ENCODE data around the gene OR51B2.
"Not testable (repeated sequence)": the region's sequence is repeated elsewhere in the genome, so short reads cannot be mapped to it uniquely, and the experiment has no call there.

OR51B2 gene

DNA sequence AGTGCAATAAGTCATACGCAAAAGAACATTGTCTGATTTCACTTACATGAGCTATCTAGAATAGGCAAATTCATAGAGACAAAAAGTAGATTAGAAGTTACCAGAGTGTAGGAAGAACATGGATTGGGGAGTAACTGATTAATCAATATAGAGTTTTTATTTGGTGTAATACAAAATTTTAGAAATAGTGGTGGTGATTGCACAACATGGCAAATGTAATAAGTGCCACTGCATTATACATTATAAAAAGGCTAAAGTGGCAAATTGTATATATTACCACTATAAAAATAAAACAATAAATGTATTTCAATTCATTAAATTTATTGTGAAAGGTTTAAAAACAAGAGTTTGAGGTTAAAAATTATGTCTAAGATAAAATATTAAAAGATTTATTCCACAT, 13.7 kb downstream of the OR51B2 start:
- DNase-seq (ENCODE audit: low read depth), result no peak

DNA sequence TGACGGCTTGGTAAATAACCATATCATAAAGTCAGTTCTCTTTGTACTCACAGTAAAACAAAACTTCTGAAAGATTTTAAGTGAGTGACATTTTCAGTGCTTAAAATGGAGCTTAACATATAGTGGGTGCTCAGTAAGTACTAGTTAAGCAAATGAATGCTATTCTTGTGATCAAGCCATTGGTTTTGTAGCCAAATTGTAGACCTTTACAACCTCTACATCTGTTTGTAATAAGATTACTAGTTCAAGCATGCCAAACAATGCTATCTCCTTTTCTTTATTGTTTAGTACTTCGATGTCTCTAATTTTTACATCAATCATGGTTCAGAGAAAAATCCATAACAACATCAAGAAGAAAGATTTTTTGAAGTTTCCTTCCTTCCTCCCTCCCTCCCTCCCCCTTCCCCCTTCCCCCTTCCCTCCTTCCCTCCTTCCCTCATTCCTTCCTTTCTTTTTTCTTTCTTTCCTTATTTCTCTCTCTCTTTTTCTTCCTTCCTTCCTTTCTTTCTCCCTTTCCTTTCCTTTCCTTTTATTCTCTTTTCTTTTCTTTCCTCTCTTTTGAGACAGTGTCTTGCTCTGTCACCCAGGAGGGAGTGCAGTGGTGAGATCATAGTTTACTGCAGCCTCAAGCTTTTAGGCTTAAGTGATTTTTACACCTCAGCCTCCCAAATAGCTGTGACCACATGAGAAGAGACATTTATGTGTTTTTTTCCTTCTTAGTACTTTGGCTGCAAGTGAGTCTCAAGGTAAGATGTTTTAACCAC, 16.7 kb downstream of the OR51B2 start:
- no peak for DNase-seq (ENCODE audit: low read depth)

DNA sequence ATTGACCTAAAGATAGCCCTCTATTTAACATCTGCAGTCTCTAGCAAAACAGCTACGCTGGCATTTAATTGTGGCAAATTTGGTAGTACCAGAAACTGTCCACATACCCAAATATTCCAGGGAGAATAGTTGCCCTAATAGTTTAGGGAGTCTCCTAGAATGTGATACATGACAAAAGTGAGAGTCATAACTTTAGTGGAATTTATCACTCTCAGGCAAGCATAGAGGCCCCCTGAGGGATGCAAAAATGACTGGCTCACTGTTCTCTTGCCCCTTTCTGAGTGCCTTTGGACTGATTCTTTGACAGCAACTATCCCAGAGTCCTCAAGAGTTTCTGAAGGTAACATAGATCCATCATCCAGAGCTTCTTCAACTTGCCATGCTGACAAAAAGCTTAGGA, 20.1 kb downstream of the OR51B2 start:
- no peak for DNase-seq (ENCODE audit: low read depth)

DNA sequence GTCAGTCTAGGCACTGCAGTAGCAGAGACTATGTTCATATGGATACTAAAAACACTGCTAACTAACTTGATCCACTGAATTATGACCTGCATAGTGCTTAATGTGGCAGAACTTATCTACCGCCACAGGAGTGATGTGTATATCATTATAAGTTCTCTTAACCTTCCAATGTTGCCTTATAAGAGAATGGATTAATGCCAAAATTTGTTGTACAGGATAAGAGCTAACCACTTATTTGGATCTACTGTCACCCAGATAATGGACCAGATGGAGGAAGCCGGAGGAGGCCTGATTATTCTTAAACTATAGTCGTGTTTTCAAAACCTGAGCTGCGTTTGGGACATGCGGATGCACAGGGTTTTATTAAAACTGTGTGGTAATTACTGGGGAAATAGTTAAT, 20.5 kb downstream of the OR51B2 start:
- no peak for DNase-seq (ENCODE audit: low read depth)

DNA sequence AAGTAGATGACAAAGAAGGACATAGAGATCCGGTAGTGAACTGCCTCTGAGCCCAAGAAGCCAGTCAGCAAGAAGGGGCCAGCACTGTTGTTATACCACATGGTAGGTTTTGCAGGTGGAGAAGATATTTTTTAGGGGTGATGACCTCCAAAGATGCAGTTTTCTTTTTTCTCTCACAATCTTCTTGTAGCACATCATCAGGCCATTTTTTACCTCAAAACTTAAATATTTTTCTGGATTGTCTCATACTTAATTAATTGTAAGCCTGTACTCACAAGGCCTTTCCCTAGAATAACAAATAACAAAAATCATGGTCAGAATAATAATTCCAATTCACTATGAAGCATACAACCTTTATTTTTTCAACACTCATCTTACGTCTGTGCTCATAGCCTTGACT, 22.3 kb downstream of the OR51B2 start, which contains the start of gene OR51B4:
OR51B4 (minus strand) TSS at position 101 of the 400 bp plus-strand sequence; CDS start at position 101, 0 bp downstream.
- DNase-seq (ENCODE audit: low read depth), result no peak

DNA sequence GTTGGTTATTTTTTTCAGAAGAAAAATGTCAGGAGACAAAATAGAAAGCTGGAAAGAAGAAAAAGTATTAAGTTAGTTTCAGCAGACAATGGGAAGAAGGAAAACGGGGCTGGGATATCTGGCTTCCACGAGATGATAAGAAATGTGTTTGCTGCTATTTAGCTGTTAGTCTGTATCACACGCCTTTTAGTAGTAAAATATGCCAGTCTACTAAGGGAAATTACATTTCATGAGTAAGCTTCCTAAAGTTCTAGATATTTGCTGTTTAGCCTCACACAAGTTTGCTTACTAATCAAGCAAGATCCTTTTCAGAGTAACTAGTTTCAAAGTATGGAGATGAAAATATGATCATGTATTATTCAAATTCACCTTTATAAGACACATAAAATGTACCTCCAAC, 23.8 kb downstream of the OR51B2 start:
- DNase-seq (ENCODE audit: low read depth), result no peak

DNA sequence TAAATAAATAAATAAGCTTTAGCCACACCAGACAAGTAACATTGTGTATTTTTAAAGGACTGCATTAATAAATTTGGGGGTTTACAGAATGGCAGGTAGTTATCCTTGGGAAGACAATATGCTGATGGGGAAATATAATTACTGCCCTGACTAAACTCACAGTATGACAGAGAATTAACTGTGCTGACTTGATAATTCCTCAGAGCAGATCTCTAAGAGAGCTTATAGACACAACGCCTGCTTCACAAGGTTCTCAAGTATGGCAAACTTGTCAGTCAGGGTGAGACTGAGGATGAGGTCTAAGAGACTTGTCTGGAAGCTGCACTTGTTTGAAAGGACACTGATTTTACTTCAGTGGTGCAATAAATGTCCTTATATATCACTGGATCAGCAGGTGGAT, 25.6 kb downstream of the OR51B2 start:
- no peak for DNase-seq (ENCODE audit: low read depth)

DNA sequence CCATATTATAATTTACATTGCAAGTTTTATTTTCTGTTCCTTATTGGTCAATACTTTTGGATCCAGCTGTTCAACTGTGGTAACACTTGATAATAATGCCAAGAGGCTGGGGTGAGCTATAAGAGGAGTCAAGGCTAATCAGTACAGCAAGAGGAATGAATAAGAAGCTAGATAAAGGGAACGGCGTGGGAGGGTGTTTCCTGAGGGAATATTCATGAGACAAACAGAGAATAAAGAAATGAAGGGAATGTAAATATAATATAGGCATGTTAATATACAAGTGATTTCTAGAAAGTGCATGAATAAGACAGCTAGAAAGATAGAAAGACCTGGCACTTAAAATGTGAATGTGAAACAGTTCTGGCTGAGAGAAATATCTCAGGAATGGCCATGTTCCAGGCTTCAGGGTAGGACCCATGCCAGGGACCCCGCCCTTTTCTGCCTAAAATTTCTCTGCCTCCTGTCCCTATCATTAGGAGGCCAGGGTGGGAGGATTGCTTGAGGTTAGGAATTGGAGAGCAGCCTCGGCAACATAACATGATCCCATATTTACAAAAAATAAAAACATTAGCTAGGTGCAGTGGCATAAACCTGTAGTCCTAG, 26.3 kb downstream of the OR51B2 start:
- DNase-seq (ENCODE audit: low read depth), result no peak

DNA sequence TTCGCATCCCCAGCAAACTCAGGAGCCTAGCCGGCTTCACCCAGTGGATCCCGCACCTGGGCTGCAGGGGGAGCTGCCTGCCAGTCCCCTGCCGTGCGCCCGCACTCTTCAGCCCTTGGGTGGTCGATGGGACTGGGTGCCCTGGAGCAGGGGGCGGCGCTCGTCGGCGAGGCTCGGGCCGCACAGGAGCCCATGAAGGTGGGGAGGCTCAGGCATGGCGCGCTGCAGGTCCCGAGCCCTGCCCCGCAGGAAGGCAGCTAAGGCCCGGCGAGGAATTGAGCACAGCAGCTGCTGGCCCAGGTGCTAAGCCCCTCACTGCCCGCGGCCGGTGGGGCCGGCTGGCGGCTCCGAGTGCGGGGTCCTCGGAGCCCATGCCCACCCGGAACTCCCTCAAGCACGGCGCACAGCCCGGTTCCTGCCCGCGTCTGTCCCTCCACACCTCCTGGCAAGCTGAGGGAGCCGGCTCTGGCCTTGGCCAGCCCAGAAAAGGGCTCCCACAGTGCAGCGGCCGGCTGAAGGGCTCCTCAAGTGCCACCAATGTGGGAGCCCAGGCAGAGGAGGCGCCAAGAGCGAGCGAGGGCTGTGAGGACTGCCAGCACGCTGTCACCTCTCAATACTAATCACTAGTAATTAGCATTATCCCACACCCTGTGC, 29.6 kb downstream of the OR51B2 start:
- DNase-seq (ENCODE audit: low read depth), result not testable (repeated sequence)

DNA sequence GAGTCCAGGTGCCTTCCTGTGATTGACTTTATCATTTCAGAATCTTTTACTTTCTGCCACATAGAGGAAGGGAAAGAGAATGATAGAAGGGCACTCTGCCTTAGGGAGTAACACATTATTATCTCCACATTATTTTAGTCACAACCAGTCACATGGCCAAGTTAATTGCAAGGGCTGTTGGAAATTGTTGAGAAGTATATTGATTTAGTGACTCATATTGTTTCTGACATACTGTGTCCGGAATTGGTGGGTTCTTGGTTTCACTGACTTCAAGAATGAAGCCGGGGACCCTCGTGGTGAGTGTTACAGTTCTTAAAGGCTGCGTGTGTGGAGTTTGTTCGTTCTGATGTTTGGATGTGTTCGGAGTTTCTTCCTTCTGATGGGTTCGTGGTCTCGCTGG, 31.1 kb downstream of the OR51B2 start:
- no peak for DNase-seq (ENCODE audit: low read depth)

DNA sequence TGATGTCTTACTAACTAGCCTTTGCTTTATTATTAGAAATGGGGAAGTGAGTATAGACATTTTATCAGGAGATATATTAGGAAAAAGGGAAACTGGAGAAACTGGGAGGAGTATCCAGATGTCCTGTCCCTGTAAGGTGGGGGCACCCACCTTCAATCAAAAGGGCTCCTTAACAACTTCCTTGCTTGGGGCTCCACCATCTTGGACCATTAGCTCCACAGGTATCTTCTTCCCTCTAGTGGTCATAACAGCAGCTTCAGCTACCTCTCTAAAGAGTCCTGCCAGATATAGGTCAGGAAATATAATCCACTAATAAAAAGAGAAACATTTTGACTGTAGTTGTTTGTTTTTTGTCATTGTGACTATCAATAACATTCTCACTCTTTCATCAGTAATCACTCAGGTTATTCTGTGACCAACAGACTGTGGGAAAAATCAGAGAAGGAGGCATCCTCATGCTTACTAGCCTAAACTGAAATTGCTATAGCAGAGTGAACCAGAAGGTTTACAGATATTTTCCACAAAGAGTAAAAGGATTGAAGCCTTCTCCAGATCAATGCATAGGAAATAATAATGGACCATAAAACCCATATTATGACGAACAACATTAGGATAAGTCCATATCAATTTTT, 32.8 kb downstream of the OR51B2 start:
- DNase-seq (ENCODE audit: low read depth), result no peak

DNA sequence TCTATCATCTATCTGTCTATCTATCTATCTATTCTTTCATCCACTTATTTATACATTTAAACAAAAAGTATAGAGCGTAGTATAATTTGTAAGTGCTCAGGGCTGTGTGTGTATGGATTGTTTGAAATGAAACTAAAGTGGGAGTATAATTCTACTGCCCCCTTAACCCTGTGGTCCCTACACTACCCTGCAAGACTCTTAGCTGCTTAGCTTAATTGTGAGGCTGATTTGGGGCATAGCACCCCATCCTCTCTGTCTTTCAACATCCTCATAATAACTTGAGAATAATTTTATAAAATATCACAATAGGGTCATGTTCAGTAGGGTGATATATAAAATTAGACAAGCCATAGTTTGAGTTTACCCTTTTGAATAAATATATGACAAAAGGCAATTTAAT, 34.0 kb downstream of the OR51B2 start:
- DNase-seq (ENCODE audit: low read depth), result no peak

DNA sequence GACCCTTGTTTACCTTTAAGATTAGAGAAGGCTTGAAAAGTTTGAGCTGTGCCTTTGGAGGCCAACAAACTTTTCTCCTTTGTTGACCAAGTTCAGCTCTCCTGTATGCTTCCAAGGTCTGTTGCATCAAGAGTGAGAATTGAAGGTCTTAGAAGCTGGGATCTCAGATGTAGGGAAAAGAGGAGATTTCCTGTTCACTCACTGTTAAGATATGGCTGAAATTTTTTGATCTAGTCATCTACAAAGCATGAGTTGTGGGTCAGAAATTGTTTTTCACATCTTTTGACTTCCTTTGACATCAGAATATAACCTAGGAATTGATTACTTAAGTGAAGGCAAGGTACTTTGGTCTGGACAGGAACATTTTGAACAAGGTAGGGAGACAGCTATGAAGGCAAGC, 34.4 kb downstream of the OR51B2 start:
- no peak for DNase-seq (ENCODE audit: low read depth)

DNA sequence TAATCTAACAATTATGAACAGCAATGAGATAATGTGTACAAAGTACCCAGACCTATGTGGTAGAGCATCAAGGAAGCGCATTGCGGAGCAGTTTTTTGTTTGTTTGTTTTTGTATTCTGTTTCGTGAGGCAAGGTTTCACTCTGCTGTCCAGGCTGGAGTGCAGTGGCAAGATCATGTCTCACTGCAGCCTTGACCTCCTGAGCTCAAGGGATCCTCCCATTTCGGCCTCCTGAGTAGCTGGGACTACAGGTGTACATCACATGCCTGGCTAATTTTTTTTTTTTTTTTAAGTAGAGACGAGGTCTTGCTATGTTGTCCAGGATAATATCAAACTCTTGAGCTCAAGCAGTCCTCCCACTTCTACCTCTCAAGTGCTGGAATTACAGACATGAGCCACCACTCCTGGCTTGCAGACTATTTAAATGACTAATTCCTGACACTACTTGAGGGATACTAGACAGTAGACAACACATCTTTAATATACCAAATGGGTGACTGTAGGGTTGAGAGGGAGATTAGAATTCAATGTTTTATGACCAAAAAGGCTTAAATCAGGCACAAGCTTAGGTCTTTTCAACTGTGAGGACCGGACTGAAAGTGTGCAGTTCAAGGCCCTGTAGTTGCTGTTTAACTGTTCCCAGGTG, 35.1 kb downstream of the OR51B2 start:
- DNase-seq (ENCODE audit: low read depth), result no peak

DNA sequence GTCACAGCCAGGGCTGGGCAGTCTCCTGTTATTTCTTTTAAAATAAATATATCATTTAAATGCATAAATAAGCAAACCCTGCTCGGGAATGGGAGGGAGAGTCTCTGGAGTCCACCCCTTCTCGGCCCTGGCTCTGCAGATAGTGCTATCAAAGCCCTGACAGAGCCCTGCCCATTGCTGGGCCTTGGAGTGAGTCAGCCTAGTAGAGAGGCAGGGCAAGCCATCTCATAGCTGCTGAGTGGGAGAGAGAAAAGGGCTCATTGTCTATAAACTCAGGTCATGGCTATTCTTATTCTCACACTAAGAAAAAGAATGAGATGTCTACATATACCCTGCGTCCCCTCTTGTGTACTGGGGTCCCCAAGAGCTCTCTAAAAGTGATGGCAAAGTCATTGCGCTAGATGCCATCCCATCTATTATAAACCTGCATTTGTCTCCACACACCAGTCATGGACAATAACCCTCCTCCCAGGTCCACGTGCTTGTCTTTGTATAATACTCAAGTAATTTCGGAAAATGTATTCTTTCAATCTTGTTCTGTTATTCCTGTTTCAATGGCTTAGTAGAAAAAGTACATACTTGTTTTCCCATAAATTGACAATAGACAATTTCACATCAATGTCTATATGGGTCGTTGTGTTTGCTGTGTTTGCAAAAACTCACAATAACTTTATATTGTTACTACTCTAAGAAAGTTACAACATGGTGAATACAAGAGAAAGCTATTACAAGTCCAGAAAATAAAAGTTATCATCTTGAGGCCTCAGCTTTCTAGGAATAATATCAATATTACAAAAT, 35.8 kb downstream of the OR51B2 start:
- no peak for DNase-seq (ENCODE audit: low read depth)

DNA sequence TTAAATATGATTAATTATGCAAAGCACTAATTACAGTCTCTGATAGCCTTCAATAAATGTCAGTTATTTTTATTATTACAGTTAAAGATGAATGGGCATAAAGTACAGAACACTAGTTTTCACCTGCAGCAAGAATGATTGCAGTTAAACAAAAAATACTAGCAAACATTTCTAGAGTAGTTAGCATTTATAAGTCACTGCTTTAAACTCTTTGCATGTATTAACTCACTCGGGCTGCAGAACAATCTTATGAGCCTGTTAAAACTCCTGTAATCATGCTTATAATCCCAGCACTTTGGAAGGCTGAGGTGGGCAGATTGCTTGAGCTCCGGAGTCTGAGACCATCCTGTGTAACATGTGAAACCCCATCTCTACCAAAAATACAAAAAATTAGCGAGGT, 37.2 kb downstream of the OR51B2 start:
- DNase-seq (ENCODE audit: low read depth), result no peak

DNA sequence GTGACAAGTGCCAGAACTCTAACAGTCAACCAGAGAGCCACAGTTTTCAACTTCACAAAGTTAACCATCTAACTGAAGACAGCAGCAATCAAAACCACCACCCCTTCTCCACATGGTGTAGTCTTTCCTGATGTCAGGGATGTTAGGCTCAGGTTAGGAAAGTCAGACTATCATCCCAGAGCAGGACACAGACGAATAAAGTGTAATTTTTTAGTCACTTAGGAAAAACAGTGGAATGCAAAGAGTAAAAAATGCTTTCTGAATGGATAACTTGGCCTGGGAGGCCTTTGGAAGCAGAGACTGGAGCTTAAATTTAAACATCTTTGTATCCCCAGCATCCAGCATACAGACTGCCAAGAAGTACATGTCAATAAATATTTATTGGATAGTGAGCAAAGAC, 37.7 kb downstream of the OR51B2 start:
- no peak for DNase-seq (ENCODE audit: low read depth)

DNA sequence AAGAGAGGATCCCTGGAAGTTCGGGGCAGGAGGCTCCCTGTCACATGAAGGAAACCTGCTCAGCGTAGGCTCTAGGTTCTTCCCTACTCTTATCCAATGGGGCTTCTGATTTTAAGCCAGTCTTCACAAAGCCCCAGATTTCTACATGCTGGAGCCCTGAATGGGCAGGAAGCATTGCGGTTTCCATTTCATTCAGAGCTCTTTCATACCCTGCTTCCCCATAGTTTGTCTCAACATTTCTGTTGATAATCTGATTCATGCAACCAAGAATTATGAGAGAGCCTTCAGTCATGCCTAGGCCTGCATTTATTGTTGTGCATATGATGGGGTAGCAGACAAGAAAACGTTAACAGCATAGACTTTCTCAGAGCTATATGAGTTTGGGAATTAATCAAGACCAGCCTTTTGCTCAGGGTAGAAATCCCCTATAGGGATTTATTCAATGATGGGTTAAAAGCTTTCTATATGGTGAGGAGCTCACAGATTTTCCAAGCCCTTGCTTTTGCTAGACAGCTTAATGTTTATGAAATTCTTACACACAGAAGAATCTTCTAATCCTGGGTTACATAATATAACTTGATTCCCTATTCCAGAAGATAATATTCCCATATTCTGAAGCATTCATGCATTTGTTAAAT, 38.3 kb downstream of the OR51B2 start:
- DNase-seq (ENCODE audit: low read depth), result no peak

DNA sequence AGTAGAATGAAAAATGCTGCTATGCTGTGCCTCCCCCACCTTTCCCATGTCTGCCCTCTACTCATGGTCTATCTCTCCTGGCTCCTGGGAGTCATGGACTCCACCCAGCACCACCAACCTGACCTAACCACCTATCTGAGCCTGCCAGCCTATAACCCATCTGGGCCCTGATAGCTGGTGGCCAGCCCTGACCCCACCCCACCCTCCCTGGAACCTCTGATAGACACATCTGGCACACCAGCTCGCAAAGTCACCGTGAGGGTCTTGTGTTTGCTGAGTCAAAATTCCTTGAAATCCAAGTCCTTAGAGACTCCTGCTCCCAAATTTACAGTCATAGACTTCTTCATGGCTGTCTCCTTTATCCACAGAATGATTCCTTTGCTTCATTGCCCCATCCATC, 39.5 kb downstream of the OR51B2 start:
- no peak for DNase-seq (ENCODE audit: low read depth)

DNA sequence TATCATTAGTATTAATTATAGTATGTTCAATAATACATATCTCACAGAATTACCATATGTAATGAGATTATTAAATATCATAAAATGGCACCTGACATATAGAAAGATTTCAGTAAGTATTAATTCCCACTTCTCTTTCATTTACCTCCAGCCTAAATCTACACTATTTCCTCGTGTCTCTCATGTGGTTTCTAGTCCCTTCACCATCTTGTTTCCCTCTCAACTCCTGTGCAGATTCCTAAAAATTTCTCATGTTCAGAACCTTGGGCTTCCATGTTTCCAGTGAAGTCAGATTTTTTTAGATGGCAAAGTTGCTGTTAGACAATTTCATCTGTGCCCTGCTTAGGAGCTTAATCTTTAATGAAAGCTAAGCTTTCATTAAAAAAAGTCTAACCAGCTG, 40.2 kb downstream of the OR51B2 start:
- DNase-seq (ENCODE audit: low read depth), result no peak

DNA sequence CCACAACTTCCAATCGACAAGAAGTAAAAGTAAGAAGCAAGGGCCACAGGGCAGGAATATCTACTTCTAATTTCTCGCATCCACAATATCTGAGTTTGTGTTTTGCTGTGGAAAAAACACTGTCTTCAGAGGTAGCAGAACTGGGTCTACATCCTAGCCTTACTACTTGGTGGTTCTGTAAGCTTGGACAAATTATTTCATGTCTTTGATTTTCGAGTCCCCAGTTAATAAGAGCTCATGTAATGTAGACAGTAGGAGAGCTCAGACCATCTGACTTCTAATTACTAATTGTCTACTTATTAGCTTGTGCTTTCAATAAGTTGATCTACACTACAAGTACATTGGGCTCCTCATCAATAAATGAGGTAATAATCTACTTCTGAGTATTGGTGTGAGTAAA, 41.0 kb downstream of the OR51B2 start:
- no peak for DNase-seq (ENCODE audit: low read depth)

All from activated T-helper 1 cell treated with Interleukin-2 at 50 U/mL for 16 hours (primary cell).